Body of pancreas (tissue), 4 donors: ENCODE results near the gene CDH4. TPM values are rescaled to one million over a fixed set of nuclear protein-coding genes. Genes with fewer than 3 reads are reported as not detected.

ENCODE experiments used
- ATAC-seq: fragments of 150-250 bp; one replicate; pipeline ENCODE4 v1.9.1; 2016
- DNase-seq, 4 donors: peaks; one replicate each; pipeline ENCODE4 v3.0.0-alpha.2; 2019
- H3K27ac ChIP-seq, 4 donors: fragments of 200-600 bp; sonication (generic); 1 replicate in 3 of 4; 2 replicates in 1 of 4; pipeline versions ENCODE4 v1.5.1 to v1.6.1; 2016 to 2019; ENCODE audit warnings: mild to moderate bottlenecking in 1 of 4, mixed read lengths in 1 of 4, moderate library complexity in 1 of 4
- H3K27me3 ChIP-seq, 2 donors: fragments of 200-600 bp; sonication (generic); one replicate each; pipeline ENCODE4 v1.6.0; 2016; ENCODE audit warnings: mild to moderate bottlenecking in 1 of 2
- H3K36me3 ChIP-seq, 2 donors: fragments of 200-600 bp; sonication (generic); replicated peaks in 1 of 2; 2 replicates each; pipeline ENCODE4 v1.5.1; 2016; ENCODE audit warnings: low read depth in 2 of 2; ENCODE audit not compliant: insufficient read depth in 1 of 2
- H3K4me1 ChIP-seq: fragments of 200-600 bp; sonication (generic); one replicate; pipeline ENCODE4 v1.6.0; 2016
- H3K4me3 ChIP-seq, 2 donors: fragments of 200-600 bp; sonication (generic); 1 replicate in 1 of 2; 2 replicates in 1 of 2; pipeline ENCODE4 v1.5.1; 2016 to 2019
- H3K9me3 ChIP-seq, 3 donors: fragments of 200-600 bp; sonication (generic); 1 replicate in 2 of 3; 2 replicates in 1 of 3; pipeline ENCODE4 v1.5.1; 2016
- POLR2A ChIP-seq, 3 donors: fragments of 450-650 bp; IDR thresholded peaks; one replicate each; pipeline ENCODE4 v1.6.1; 2016; ENCODE audit warnings: antibody characterized with exemption in 3 of 3, mild to moderate bottlenecking in 2 of 3
- WGBS, 2 donors: methylation state at CpG; one replicate each; pipeline ENCODE4 v1.1.5; 2017; 5-methylcytosine and 5-hydroxymethylcytosine counted together
- intact Hi-C: fragments of 100-400 bp; cut with DNase I; formaldehyde crosslinking; loops from one replicate; pipeline ENCODE4 v1.15.1; 2023
- total RNA-seq, 2 donors: library from RNA; depleted of rRNA; stranded (reverse); fragments of >200 nt; gene quantifications; one replicate each; pipeline ENCODE4 v1.1.0, GENCODE V29; 2016
- TF ChIP-seq, protein P1 (sequence below), 7 experiments: fragments of 450-650 bp in 4 of 7; fragments of 200-600 bp in 3 of 7; sonication (generic) in 3 of 7; IDR thresholded peaks; one replicate each; pipeline ENCODE4 v1.5.1; 2016 to 2019; ENCODE audit warnings: antibody characterized with exemption in 7 of 7

The CDH4 gene
- total RNA-seq, 2 donors from 2014 or later = 0.33 to 0.52 TPM

DNA sequence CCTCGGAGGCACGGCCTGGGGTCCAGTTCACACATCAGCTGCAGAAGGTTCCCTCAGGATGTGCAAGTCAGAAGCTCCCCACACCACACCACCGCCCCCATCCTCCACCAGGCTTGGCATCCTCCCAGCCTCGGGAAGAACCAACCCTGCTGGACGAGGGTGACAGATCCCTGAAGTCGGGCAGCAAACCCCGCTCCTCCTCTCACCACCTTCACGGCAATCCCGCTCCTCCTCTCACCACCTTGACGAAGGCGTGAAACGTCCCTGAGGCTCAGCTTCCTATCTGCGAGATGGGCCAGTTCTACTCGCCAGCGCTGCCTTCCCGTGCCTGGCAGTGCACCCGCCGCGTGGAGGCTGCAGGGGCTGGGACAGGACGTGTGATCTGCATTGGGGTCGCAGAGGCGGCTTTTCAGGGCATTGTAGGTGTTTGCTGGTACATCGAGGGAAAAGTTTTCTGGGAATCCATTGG is 486.6 kb downstream of the CDH4 start:
- TF ChIP-seq, protein P1, sequence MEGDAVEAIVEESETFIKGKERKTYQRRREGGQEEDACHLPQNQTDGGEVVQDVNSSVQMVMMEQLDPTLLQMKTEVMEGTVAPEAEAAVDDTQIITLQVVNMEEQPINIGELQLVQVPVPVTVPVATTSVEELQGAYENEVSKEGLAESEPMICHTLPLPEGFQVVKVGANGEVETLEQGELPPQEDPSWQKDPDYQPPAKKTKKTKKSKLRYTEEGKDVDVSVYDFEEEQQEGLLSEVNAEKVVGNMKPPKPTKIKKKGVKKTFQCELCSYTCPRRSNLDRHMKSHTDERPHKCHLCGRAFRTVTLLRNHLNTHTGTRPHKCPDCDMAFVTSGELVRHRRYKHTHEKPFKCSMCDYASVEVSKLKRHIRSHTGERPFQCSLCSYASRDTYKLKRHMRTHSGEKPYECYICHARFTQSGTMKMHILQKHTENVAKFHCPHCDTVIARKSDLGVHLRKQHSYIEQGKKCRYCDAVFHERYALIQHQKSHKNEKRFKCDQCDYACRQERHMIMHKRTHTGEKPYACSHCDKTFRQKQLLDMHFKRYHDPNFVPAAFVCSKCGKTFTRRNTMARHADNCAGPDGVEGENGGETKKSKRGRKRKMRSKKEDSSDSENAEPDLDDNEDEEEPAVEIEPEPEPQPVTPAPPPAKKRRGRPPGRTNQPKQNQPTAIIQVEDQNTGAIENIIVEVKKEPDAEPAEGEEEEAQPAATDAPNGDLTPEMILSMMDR (IDR thresholded peaks at IDR 0.05) = no peak
- TF ChIP-seq POLR2A (IDR thresholded peaks at IDR 0.05) = no peak
- H3K9me3 ChIP-seq = no peaks in the 10 kb centered on the region
- no peaks in the 10 kb centered on the region for H3K4me1 ChIP-seq
- intact Hi-C loops = no loop called here
- WGBS, 2 donors = 60 to 65% methylated on average over 23 of the region's 23 CpGs
- ATAC-seq = no peak
- no peak for DNase-seq
- no peak overlapping the region for H3K27ac ChIP-seq
- no peaks in the 10 kb centered on the region for H3K36me3 ChIP-seq
- H3K4me3 ChIP-seq = no peak overlapping the region
- no peaks in the 10 kb centered on the region for H3K27me3 ChIP-seq

DNA sequence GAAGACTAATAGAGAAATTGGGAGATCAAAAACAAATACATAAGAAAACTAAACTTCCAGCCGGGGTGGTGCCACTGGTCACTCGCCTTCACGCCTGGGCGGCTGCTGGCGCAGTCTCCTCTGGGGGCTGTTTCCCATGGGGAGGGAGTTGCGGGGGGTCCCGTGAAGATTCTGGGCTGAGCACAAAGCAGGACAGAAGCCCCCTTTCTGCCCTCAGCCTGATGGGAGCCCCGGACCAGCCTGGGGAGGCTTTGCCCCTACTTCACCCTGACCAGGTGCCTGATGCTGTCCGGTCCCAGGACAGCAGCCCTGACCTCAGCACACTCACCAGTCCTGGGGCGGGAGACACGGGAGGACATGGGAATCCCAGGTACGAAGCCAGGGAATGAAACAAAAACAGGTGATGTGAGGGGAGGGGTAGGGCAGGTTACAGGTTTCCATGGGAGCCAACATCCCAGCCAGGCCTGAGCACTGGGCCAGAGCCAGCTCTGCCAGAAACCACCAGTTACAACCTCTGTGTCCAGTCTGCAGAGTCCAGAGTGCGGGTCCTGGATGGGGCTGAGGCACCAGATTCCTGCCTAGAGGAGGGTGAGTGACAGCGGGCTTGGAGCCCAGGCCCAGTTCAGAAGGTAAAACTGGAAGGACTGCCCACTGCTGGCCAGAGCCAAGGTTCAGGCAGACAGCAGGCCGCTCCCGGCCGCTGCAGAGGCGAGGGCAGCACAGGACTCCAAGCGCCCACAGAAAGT is 487.2 kb downstream of the CDH4 start:
- H3K4me3 ChIP-seq = no peak overlapping the region
- no peaks in the 10 kb centered on the region for H3K27me3 ChIP-seq
- WGBS, 2 donors = 65 to 74% methylated on average over 12 to 19 of the region's 19 CpGs
- no peak for DNase-seq
- ATAC-seq = no peak
- H3K27ac ChIP-seq = no peak overlapping the region
- no peaks in the 10 kb centered on the region for H3K9me3 ChIP-seq
- no peaks in the 10 kb centered on the region for H3K36me3 ChIP-seq
- intact Hi-C loops = no loop called here
- TF ChIP-seq, protein P1 (IDR thresholded peaks at IDR 0.05) = no peak
- no peak for TF ChIP-seq POLR2A (IDR thresholded peaks at IDR 0.05)
- H3K4me1 ChIP-seq = no peaks in the 10 kb centered on the region

DNA sequence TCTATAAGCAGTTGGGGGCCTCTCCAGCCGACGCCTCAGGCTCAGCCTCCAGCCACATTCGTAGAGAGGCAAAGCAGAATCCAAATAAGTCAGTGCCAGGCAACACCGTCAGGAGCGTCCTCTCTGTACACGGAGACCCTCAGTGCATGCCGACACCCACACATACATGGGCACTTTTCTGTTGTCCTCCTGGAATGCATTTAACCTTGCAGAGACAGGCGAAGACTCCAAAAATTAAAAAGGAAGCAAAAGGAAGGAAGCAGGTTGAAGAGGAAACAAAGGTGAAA is 487.7 kb downstream of the CDH4 start:
- TF ChIP-seq, protein P1 (IDR thresholded peaks at IDR 0.05) = no peak
- TF ChIP-seq POLR2A (IDR thresholded peaks at IDR 0.05) = no peak
- H3K4me1 ChIP-seq = no peaks in the 10 kb centered on the region
- DNase-seq (no peak), ATAC-seq (no peak)
- H3K27ac ChIP-seq = no peak overlapping the region
- 53 to 83% methylated on average over 6 to 8 of the region's 8 CpGs for WGBS, 2 donors
- no peaks in the 10 kb centered on the region for H3K27me3 ChIP-seq
- intact Hi-C loops = no loop called here
- no peaks in the 10 kb centered on the region for H3K9me3 ChIP-seq
- no peaks in the 10 kb centered on the region for H3K36me3 ChIP-seq
- H3K4me3 ChIP-seq = no peak overlapping the region

DNA sequence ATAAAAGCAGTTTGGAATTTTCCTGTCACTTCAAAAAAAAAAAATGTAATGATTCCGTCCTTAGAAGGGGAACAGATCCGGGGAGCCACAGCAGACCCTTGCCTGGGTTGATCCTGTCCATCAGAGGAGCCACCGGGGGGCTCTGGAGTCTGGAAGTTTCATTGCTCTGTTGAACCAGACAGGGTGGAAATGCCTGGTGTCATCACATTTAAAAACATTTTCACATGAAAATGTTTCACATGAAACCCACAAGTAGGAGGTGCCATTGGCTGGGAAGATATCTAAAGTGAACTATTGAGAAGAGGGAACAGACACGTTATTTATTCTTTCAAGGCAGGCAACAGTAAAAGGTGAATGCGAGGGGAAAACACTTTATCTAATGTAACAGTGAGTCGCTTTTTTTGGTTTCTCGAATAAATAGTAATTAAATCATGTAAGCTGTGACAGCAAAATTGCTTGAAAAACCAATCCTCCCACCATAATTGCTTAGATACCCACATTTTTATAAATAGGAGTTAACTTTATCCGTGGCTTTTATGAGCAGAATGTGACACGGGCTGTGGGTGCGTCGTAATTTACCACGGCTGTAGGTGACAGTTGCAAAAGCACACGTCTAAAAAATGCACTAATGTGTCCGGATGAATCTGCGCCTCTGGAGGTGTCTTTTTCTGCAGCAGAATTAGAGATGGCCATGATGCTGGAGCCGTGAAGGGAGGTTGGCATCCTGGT is 490.2 kb downstream of the CDH4 start:
- Histone ChIP-seq H3K27ac (no peak overlapping the region), H3K4me3 (no peak overlapping the region), H3K36me3 (no peaks in the 10 kb centered on the region), H3K4me1 (no peaks in the 10 kb centered on the region), H3K27me3 (no peaks in the 10 kb centered on the region), H3K9me3 (no peaks in the 10 kb centered on the region)
- WGBS, 2 donors = 47 to 51% methylated on average over 16 of the region's 16 CpGs
- no peak for TF ChIP-seq POLR2A (IDR thresholded peaks at IDR 0.05)
- TF ChIP-seq, protein P1 (IDR thresholded peaks at IDR 0.05) = no peak
- no peak for ATAC-seq
- DNase-seq = no peak
- intact Hi-C loops = no loop called here
